Measurements from ENCODE around the gene PITRM1.
"Not testable (repeated sequence)": the region's sequence is repeated elsewhere in the genome, so short reads cannot be mapped to it uniquely, and the experiment has no call there.

Gene PITRM1

DNA sequence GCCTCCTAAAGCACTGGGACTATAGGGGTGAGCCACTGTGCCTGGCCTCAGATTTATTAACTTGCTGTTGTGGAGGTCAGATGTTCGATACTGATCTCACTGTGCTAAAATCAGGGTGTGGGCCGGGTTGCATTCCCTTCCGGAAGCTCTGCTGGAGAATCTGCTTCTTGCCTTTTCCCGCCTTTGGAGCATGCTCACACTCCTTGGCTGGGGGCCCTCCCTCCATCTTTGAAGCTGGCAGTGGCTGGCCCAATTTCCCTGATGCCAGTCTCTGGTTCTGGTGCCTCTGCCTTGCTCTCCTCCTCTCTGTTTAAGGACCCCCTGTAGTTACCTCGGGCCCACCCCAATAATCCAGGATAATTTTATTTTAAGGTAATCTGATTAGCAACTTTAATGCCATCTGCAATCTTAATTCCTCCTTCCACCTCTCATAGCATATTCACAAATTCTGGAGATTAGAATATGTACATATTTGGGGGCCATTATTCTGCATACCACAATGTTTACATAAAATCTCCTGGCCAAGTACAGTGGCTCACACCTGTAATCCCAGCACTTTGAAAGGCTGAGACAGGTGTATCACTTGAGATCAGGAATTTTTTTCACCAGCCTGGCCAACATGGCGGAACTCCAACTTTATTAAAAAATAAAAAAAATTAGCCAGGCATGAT, 7.9 kb upstream of the PITRM1 start:
- in situ Hi-C loops (cut with MboI; ENCODE audit: low sequenced_read_pairs, unreplicated experiment): no loop called here
- no peak for TF ChIP-seq CTCF (IDR thresholded peaks at IDR 0.05; ENCODE audit: borderline replicate concordance, control extremely low read depth, extremely low read depth, insufficient read depth, missing control alignments)
- DNase-seq (ENCODE audit: low spot score): no peak

DNA sequence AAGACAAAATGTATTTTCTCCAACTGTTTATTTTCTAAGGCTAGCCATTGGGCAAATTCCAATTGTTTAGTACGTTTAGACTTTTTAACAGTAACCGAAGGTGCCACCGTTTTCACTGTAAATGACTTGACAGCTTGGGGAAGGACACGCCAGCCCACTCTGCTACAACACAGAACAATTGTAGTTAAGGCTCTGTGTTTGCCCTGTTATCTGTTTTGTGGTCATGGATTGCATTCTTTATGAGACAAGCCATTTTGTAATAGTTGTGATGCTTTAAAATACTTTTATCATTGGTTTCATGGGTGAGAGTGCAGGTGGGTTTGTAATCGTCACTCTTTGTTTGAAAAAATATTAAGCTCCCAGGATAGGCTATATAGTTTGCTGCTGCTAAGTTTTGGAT, 6.6 kb upstream of the PITRM1 start:
- DNase-seq (ENCODE audit: low spot score): no peak
- no peak for TF ChIP-seq CTCF (IDR thresholded peaks at IDR 0.05; ENCODE audit: borderline replicate concordance, control extremely low read depth, extremely low read depth, insufficient read depth, missing control alignments)
- in situ Hi-C loops (cut with MboI; ENCODE audit: low sequenced_read_pairs, unreplicated experiment): no loop called here

DNA sequence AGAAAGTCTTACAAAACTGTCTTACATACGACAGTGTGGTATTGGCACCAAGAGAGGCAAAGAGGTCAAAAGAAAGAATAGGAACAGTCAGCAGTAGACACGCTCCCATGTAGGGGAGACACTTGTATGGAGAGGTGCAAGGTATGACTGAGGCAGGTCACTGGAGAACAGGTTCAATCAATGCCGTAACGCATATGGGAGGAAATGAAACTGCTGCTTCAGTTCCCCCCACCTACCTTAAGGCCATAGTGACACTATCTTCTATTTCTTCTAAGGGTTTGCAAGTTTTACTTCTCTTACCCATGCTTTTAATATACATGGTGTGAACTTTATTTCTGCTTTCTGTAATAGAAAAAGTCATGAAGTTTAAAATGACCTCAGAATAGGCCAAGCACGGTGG, 5.5 kb upstream of the PITRM1 start:
- in situ Hi-C loops (cut with MboI; ENCODE audit: low sequenced_read_pairs, unreplicated experiment): no loop called here
- peak; percentile 49 for DNase-seq (ENCODE audit: low spot score)
- no peak for TF ChIP-seq CTCF (IDR thresholded peaks at IDR 0.05; ENCODE audit: borderline replicate concordance, control extremely low read depth, extremely low read depth, insufficient read depth, missing control alignments)

DNA sequence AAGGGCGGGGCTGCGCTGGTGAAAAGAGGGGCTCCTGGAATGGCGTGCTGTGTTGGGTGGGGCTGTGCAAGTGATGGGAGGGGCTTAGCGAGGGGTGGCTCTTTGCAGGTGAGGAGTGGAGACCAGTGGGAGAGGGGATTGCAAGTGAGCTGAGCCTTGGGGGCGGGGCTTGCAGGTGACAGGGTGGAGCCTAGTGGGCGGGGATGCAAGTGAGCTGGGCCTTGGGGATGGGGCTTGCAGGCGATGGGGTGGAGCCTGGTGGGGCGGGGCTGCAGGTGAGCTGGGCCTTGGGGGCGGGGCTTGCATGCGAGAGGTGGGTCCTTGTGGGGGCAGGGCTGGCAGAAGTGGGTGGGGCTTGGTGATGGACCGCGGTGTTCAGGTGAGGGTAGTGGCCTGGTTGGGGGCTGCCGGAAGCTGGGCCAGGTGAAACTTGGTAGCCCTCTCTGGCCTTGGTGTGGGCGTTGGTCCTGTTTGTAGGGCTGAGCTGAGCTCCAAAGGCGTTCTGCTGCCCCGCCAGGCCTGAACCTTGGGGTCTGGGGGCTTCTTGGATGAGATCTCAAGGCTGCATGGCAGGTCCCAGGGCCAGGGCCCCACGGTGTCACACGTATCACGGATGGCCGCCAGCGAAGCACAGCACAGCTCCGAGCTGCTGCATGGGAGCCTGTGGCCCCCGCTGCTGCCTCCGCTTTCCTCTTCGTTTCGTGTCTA, 743 bp upstream of the PITRM1 start:
- DNase-seq (ENCODE audit: low spot score): no peak
- in situ Hi-C loops (cut with MboI; ENCODE audit: low sequenced_read_pairs, unreplicated experiment): no loop called here
- no peak for TF ChIP-seq CTCF (IDR thresholded peaks at IDR 0.05; ENCODE audit: borderline replicate concordance, control extremely low read depth, extremely low read depth, insufficient read depth, missing control alignments)

DNA sequence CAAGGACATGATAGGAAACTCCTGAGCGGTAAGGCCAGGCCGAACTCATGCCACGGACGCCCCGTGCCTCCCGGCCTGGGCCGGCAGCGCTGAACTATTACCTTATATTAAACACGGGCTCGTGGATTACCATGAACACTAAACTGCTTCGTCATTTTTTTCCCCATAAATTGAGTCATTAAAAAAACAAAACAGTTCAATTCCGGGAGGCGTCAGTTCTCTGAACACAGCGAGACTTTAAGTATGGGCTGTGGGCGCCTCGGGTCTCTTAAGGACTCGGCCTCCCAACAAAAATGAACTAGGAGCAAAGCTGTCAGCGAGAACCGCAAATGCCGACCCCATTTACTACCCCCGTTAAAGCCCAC, 519 bp downstream of the PITRM1 start:
- TF ChIP-seq CTCF (IDR thresholded peaks at IDR 0.05; ENCODE audit: borderline replicate concordance, control extremely low read depth, extremely low read depth, insufficient read depth, missing control alignments): no peak
- no peak for DNase-seq (ENCODE audit: low spot score)
- in situ Hi-C loops (cut with MboI; ENCODE audit: low sequenced_read_pairs, unreplicated experiment): no loop called here

DNA sequence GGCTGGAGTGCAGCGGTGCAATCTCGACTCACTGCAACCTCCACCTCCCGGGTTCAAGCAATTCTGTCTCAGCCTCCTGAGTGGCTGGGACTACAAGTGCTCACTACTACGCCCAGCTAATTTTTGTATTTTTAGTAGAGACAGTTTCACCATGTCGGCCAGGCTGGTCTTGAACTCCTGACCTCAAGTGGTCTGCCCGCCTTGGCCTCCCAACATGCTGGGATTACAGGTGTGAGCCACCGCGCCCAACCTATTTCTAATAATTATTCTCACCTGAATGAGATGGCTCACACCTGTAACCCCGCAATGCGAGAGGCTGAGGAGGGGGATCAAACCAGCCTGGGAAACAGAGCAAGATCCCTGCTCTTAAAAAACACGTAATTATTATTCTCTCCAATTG, 1.1 kb downstream of the PITRM1 start:
- in situ Hi-C loops (cut with MboI; ENCODE audit: low sequenced_read_pairs, unreplicated experiment); DNase-seq (ENCODE audit: low spot score): not testable (repeated sequence)

DNA sequence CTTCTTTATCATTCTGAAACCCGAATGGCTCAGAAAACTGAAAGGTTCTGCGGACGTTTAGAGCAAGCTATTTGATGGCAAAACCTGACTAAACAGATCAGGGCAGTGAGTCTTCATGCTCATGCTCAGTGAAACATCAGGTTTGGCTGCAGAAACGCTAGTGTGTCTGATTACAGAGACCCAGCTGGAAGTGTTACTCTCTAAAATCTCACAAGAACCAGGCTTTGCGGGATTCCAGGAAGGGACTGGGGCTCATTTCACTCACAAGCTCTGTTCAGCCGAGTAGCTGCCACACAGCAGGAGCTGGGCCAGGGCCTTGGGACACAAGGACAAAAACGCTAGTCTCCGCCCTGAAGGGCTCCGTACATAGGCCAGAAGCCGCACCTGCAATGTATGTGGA, 2.9 kb downstream of the PITRM1 start:
- in situ Hi-C loops (cut with MboI; ENCODE audit: low sequenced_read_pairs, unreplicated experiment): no loop called here
- no peak for DNase-seq (ENCODE audit: low spot score)
- TF ChIP-seq CTCF (IDR thresholded peaks at IDR 0.05; ENCODE audit: borderline replicate concordance, control extremely low read depth, extremely low read depth, insufficient read depth, missing control alignments): no peak

Measured in GM13976 (cell line).